ENCODE measurements around the gene ITCH. TPM values are rescaled to one million over a fixed set of nuclear protein-coding genes. Genes with fewer than 3 reads are reported as not detected.
"Not testable (repeated sequence)": the region's sequence is repeated elsewhere in the genome, so short reads cannot be mapped to it uniquely, and the experiment has no call there.

ITCH gene
- total and polyA plus RNA-seq, 2 of the 8 experiments (the other 6 are each of a cell fraction or from before 2014, with no cell fraction given), result 3.9 to 45.2 TPM

DNA sequence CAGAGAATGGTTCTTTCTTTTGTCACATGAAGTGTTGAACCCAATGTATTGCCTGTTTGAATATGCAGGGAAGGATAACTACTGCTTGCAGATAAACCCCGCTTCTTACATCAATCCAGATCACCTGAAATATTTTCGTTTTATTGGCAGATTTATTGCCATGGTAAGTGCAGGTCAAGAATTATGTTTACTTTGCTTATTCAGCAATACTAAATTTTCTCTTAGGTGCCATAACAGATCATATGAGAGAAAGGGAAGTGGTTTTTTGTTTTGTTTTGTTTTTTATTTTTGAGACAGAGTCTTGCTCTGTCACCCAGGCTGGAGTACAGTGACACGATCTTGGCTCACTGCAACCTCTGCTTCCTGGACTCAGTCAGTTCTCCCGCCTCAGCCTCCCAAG, 116.6 kb downstream of the ITCH start (continued):
- TF ChIP-seq SIRT6 (IDR thresholded peaks at IDR 0.05; ENCODE audit: low read length), result no peak
- no peak for TF ChIP-seq RXRA (IDR thresholded peaks at IDR 0.05; ENCODE audit: insufficient read depth, low read depth, low read length)
- TF ChIP-seq ATF3 (IDR thresholded peaks at IDR 0.05; ENCODE audit: insufficient read depth, low read depth, low read length), result no peak
- TF ChIP-seq HDAC2 (IDR thresholded peaks at IDR 0.05; ENCODE audit: borderline replicate concordance in 1 of 2, low read depth in 2 of 2, low read length in 2 of 2), result no peak
- no peak for TF ChIP-seq CREB1 (IDR thresholded peaks at IDR 0.05)

- H4K5ac ChIP-seq (ENCODE audit: insufficient read length, low read depth, low read length); H3K27ac ChIP-seq (ENCODE audit: low read depth, low read length); H2BK5ac ChIP-seq (ENCODE audit: low read depth, low read length); H3K9me3 ChIP-seq (ENCODE audit: insufficient read depth in 2 of 2, low read depth in 1 of 2, low read length in 1 of 2); H3K4me3 ChIP-seq (ENCODE audit: extremely low read depth in 1 of 4, insufficient read depth in 2 of 4, low read depth in 3 of 4, low read length in 4 of 4); H2AK5ac ChIP-seq (ENCODE audit: low read depth, low read length); H2BK12ac ChIP-seq (ENCODE audit: low read depth, low read length); FAIRE-seq; H3K4me1 ChIP-seq (replicated peaks in 1 of 4; ENCODE audit: control insufficient read depth in 3 of 4, insufficient read depth in 4 of 4, low read length in 3 of 4); H3K23ac ChIP-seq (ENCODE audit: insufficient read length); H3K56ac ChIP-seq (replicated peaks; ENCODE audit: insufficient read length, low read depth, low read length); H2BK120ac ChIP-seq (replicated peaks; ENCODE audit: low read depth, low read length); H3K27me3 ChIP-seq (replicated peaks in 1 of 4; ENCODE audit: control insufficient read depth in 3 of 4, extremely low read depth in 1 of 4, insufficient read depth in 3 of 4, low read length in 3 of 4); H4K20me1 ChIP-seq (replicated peaks in 1 of 2; ENCODE audit: control insufficient read depth in 1 of 2, insufficient read depth in 2 of 2, low read length in 2 of 2); H3K4me2 ChIP-seq (ENCODE audit: insufficient read depth in 1 of 2, low read depth in 2 of 2, low read length in 2 of 2); POLR2A ChIA-PET (ENCODE audit: partially characterized antibody); H3K4ac ChIP-seq (replicated peaks; ENCODE audit: insufficient read length, low read depth, low read length); DNase-seq (ENCODE audit: low read depth in 1 of 2, low spot score in 2 of 2); H3K18ac ChIP-seq (ENCODE audit: extremely low read depth, low read length); H4K91ac ChIP-seq (replicated peaks; ENCODE audit: insufficient read length, low read length); H3K14ac ChIP-seq (ENCODE audit: insufficient read length); H3K23me2 ChIP-seq (ENCODE audit: low read depth, low read length); H2BK15ac ChIP-seq (ENCODE audit: low read length); H3K79me1 ChIP-seq (ENCODE audit: low read depth, low read length); H4K8ac ChIP-seq (ENCODE audit: extremely low read depth, insufficient read depth, low read length); H3K9ac ChIP-seq (replicated peaks in 1 of 4; ENCODE audit: extremely low read depth in 1 of 4, low read depth in 3 of 4, low read length in 3 of 4); H3K79me2 ChIP-seq (ENCODE audit: control insufficient read depth in 1 of 2, insufficient read depth in 2 of 2, low read length in 2 of 2); H2AFZ ChIP-seq (ENCODE audit: low read length); H2BK20ac ChIP-seq (ENCODE audit: low read length): not testable (repeated sequence)
- peaks cover 3 to 59% (median 35%) of the 10 kb centered on the region in 4 experiments; a peak in 7 of 8 replicates for H3K36me3 ChIP-seq (ENCODE audit: control insufficient read depth in 2 of 4, insufficient read depth in 4 of 4, low read length in 3 of 4)
- WGBS, 2 experiments (ENCODE audit: extremely low coverage in 1 of 2, insufficient coverage in 1 of 2, insufficient read length in 1 of 2, insufficient replicate concordance in 2 of 2, low coverage in 1 of 2, low lambda C conversion rate in 2 of 2, missing lambda C conversion rate in 1 of 2), result 91% methylated on average over 1 of the region's 1 CpG; no CpG with 5 or more reads in 1 of the 2 experiments
- CTCF ChIA-PET (ENCODE audit: partially characterized antibody), result interaction anchor here (2.0 kb wide), 1 partner anchor 170 kb away, joined by 6 read pairs; no protein-coding TSS in a partner anchor
Measured at GRCh38 chr20:34482154-34482553, 119.1 kb downstream of the ITCH start.
